ENCODE results near the gene PALD1. TPM values are rescaled to one million over a fixed set of nuclear protein-coding genes. Genes with fewer than 3 reads are reported as not detected.

Gene PALD1
- total RNA-seq, 4 donors from 2014 or later, result 6.2 to 12.1 (median 7.7) TPM

GRCh38 chr10:70539471-70539870, 60.9 kb downstream of the PALD1 start:
- Histone ChIP-seq H3K27me3 (no peaks in the 10 kb centered on the region), H3K4me3 (no peak overlapping the region), H3K27ac (no peak overlapping the region), H3K4me1 (no peaks in the 10 kb centered on the region), H3K9me3 (no peaks in the 10 kb centered on the region), H3K36me3 (no peaks in the 10 kb centered on the region)
- 87% methylated on average over 6 of the region's 7 CpGs for WGBS
- TF ChIP-seq POLR2AphosphoS5 (IDR thresholded peaks at IDR 0.05) (no peak), EP300 (IDR thresholded peaks at IDR 0.05) (no peak), POLR2A (IDR thresholded peaks at IDR 0.05) (no peak), CTCF (IDR thresholded peaks at IDR 0.05) (no peak)
- no peak for DNase-seq (ENCODE audit: low spot score in 2 of 2)

- no peak for TF ChIP-seq POLR2A (IDR thresholded peaks at IDR 0.05)
- no peak for TF ChIP-seq POLR2AphosphoS5 (IDR thresholded peaks at IDR 0.05)
- TF ChIP-seq CTCF (IDR thresholded peaks at IDR 0.05), result peak in 1 of 2 donors; percentile 52
- TF ChIP-seq EP300 (IDR thresholded peaks at IDR 0.05), result no peak
- H3K4me1 ChIP-seq, result no peaks in the 10 kb centered on the region
- no peaks in the 10 kb centered on the region for H3K27me3 ChIP-seq
- no peaks in the 10 kb centered on the region for H3K9me3 ChIP-seq
- H3K4me3 ChIP-seq, result no peak overlapping the region
- DNase-seq (ENCODE audit: low spot score in 2 of 2), result no peak
- 62% methylated on average over 15 of the region's 17 CpGs for WGBS
- no peak overlapping the region for H3K27ac ChIP-seq
- no peaks in the 10 kb centered on the region for H3K36me3 ChIP-seq
Measured at GRCh38 chr10:70540089-70540788, 61.7 kb downstream of the PALD1 start.

- H3K27ac ChIP-seq, result no peak overlapping the region
- H3K4me1 ChIP-seq, result no peaks in the 10 kb centered on the region
- WGBS, result 89% methylated on average over 11 of the region's 15 CpGs
- H3K27me3 ChIP-seq, result no peaks in the 10 kb centered on the region
- TF ChIP-seq POLR2A (IDR thresholded peaks at IDR 0.05), result no peak
- TF ChIP-seq CTCF (IDR thresholded peaks at IDR 0.05), result no peak
- TF ChIP-seq EP300 (IDR thresholded peaks at IDR 0.05), result no peak
- H3K36me3 ChIP-seq, result no peaks in the 10 kb centered on the region
- no peak overlapping the region for H3K4me3 ChIP-seq
- DNase-seq (ENCODE audit: low spot score in 2 of 2), result no peak
- no peaks in the 10 kb centered on the region for H3K9me3 ChIP-seq
Measured at GRCh38 chr10:70540789-70541360, 62.3 kb downstream of the PALD1 start.

- H3K27ac ChIP-seq, result no peak overlapping the region
- H3K36me3 ChIP-seq, result no peaks in the 10 kb centered on the region
- H3K4me3 ChIP-seq, result no peak overlapping the region
- TF ChIP-seq POLR2AphosphoS5 (IDR thresholded peaks at IDR 0.05) (no peak), POLR2A (IDR thresholded peaks at IDR 0.05) (no peak), CTCF (IDR thresholded peaks at IDR 0.05) (no peak), EP300 (IDR thresholded peaks at IDR 0.05) (no peak)
- H3K4me1 ChIP-seq, result no peaks in the 10 kb centered on the region
- H3K27me3 ChIP-seq, result no peaks in the 10 kb centered on the region
- WGBS, result 83% methylated on average over 11 of the region's 14 CpGs
- no peak for DNase-seq (ENCODE audit: low spot score in 2 of 2)
- H3K9me3 ChIP-seq, result no peaks in the 10 kb centered on the region
Measured at GRCh38 chr10:70541736-70542564, 63.4 kb downstream of the PALD1 start.

GRCh38 chr10:70542565-70542938, 64.0 kb downstream of the PALD1 start:
- DNase-seq (ENCODE audit: low spot score in 2 of 2), result no peak
- H3K4me3 ChIP-seq, result no peak overlapping the region
- no peaks in the 10 kb centered on the region for H3K4me1 ChIP-seq
- 89% methylated on average over 3 of the region's 3 CpGs for WGBS
- H3K36me3 ChIP-seq, result no peaks in the 10 kb centered on the region
- TF ChIP-seq POLR2A (IDR thresholded peaks at IDR 0.05) (no peak), POLR2AphosphoS5 (IDR thresholded peaks at IDR 0.05) (no peak), CTCF (IDR thresholded peaks at IDR 0.05) (no peak), EP300 (IDR thresholded peaks at IDR 0.05) (no peak)
- H3K9me3 ChIP-seq, result no peaks in the 10 kb centered on the region
- no peak overlapping the region for H3K27ac ChIP-seq
- H3K27me3 ChIP-seq, result no peaks in the 10 kb centered on the region

All from suprapubic skin (tissue), 4 donors.